GM12878 (cell line): ENCODE measurements around the gene FOXA1. TPM values are rescaled to one million over a fixed set of nuclear protein-coding genes. Genes with fewer than 3 reads are reported as not detected.

Source experiments
- ATAC-seq: fragments of 200-7000 bp; cut with Tn5 transposase; 3 replicates; pipeline ENCODE4 v1.9.1; 2020; ENCODE audit warnings: mild to moderate bottlenecking, moderate library complexity
- BruUV-seq: library from RNA; stranded (reverse); fragments of 400-500 nt; replicated peaks from 2 replicates; lab custom pipeline; 2021; lab: Mats Ljungman, UMichigan
- CTCF ChIA-PET: fragments of 300-600 bp; sonication (Branson Sonifier 250); formaldehyde crosslinking; extraction: SDS; loops from one replicate; lab custom pipeline; 2021; ENCODE audit warnings: inconsistent platforms; lab: Yijun Ruan, JAX
- POLR2A ChIA-PET: fragments of 350-600 bp; formaldehyde crosslinking; extraction: SDS; loops from one replicate; lab custom pipeline; 2021; ENCODE audit warnings: inconsistent platforms; lab: Charles Lee
- RAD21 ChIA-PET: fragments of 300-600 bp; sonication (Branson Sonifier 250); formaldehyde crosslinking; loops from one replicate; lab custom pipeline; 2023; ENCODE audit warnings: antibody characterized with exemption; ENCODE audit not compliant: unreplicated experiment; lab: Charles Lee
- SMC1A ChIA-PET: fragments of 300-600 bp; sonication (Branson Sonifier 250); formaldehyde crosslinking; loops from one replicate; lab custom pipeline; 2023; ENCODE audit not compliant: unreplicated experiment, uncharacterized antibody; lab: Charles Lee
- DNase-seq: peaks from one replicate; pipeline ENCODE4 v3.0.0-alpha.2; 2011; ENCODE audit warnings: low read depth, low spot score
- FAIRE-seq: peaks from 3 replicates; lab custom pipeline; 2011; peaks lifted over from hg19 to GRCh38; lab: Jason Lieb, UNC
- H2AFZ ChIP-seq: 2 replicates; pipeline ENCODE4 v1.6.0; 2011; ENCODE audit warnings: low read depth, low read length, control low read depth; ENCODE audit not compliant: control insufficient read depth
- H3K27ac ChIP-seq: 2 replicates; pipeline ENCODE4 v1.5.1; 2011; ENCODE audit warnings: control low read depth; ENCODE audit not compliant: control insufficient read depth, insufficient read depth
- H3K27me3 ChIP-seq, 2 experiments: replicated peaks in 1 of 2; 2 replicates each; pipeline versions ENCODE4 v1.6.0 to v1.6.1; 2011; ENCODE audit warnings: low read length in 1 of 2; ENCODE audit not compliant: control insufficient read depth in 2 of 2, insufficient read depth in 2 of 2
- H3K36me3 ChIP-seq, 2 experiments: 2 replicates each; pipeline ENCODE4 v1.5.1; 2011; ENCODE audit warnings: low read length in 1 of 2; ENCODE audit not compliant: control insufficient read depth in 2 of 2, insufficient read depth in 2 of 2
- H3K4me1 ChIP-seq: 2 replicates; pipeline ENCODE4 v1.6.1; 2011; ENCODE audit warnings: mild to moderate bottlenecking, low read length, moderate library complexity, mixed read lengths; ENCODE audit not compliant: control insufficient read depth, insufficient read depth
- H3K4me2 ChIP-seq: 2 replicates; pipeline ENCODE4 v1.6.0; 2011; ENCODE audit warnings: control low read depth; ENCODE audit not compliant: control insufficient read depth, insufficient read depth
- H3K4me3 ChIP-seq: fragments of 200-600 bp; sonication (generic); 2 replicates; pipeline ENCODE4 v1.5.1; 2016
- H3K79me2 ChIP-seq: 2 replicates; pipeline ENCODE4 v1.6.0; 2011; ENCODE audit warnings: low read length; ENCODE audit not compliant: control insufficient read depth, insufficient read depth
- H3K9ac ChIP-seq: 2 replicates; pipeline ENCODE4 v1.8.0; 2011; ENCODE audit warnings: low read length, control low read depth, mixed read lengths; ENCODE audit not compliant: control insufficient read depth, insufficient read depth
- H3K9me3 ChIP-seq: replicated peaks from 3 replicates; pipeline ENCODE4 v1.5.1; 2011; ENCODE audit warnings: mild to moderate bottlenecking, low read length; ENCODE audit not compliant: control insufficient read depth, insufficient read depth
- H4K20me1 ChIP-seq: 2 replicates; pipeline ENCODE4 v1.6.0; 2011; ENCODE audit not compliant: control insufficient read depth, insufficient read depth
- BRCA1 ChIP-seq: IDR thresholded peaks from 2 replicates; pipeline ENCODE4 v1.6.1; 2011; ENCODE audit warnings: low read depth, low read length, improper control_type of control experiment
- ELK1 ChIP-seq: IDR thresholded peaks from 2 replicates; pipeline ENCODE4 v1.6.1; 2012; ENCODE audit warnings: low read depth, low read length, improper control_type of control experiment
- GABPA ChIP-seq: IDR thresholded peaks from 2 replicates; pipeline ENCODE4 v1.6.1; 2014; ENCODE audit warnings: antibody characterized with exemption, low read depth, mild to moderate bottlenecking, inconsistent platforms
- LARP7 ChIP-seq: fragments of 450-650 bp; IDR thresholded peaks from 2 replicates; pipeline ENCODE4 v1.6.1; 2017; ENCODE audit warnings: mild to moderate bottlenecking
- MYB ChIP-seq: fragments of 150-350 bp; IDR thresholded peaks from 2 replicates; pipeline ENCODE4 v1.6.1; 2014; ENCODE audit warnings: mild to moderate bottlenecking, low read depth, low read length, borderline replicate concordance
- PRDM15 ChIP-seq: fragments of 450-650 bp; formaldehyde crosslinking; IDR thresholded peaks from 2 replicates; pipeline ENCODE4 v1.4.0; 2020; ENCODE audit warnings: mild to moderate bottlenecking, moderate library complexity
- RELA ChIP-seq: fragments of 450-650 bp; IDR thresholded peaks from 2 replicates; pipeline ENCODE4 v1.8.0; 2014; ENCODE audit warnings: borderline replicate concordance; ENCODE audit not compliant: partially characterized antibody
- SIX5 ChIP-seq: IDR thresholded peaks from 2 replicates; pipeline ENCODE4 v1.6.1; 2011; ENCODE audit warnings: mild to moderate bottlenecking, low read depth, low read length, moderate library complexity; ENCODE audit not compliant: severe bottlenecking
- SMAD5 ChIP-seq: IDR thresholded peaks from 2 replicates; pipeline ENCODE4 v1.6.1; 2016; ENCODE audit warnings: antibody characterized with exemption, low read depth
- YY1 ChIP-seq: IDR thresholded peaks from 2 replicates; pipeline ENCODE4 v1.6.1; 2011; ENCODE audit warnings: low read depth, mild to moderate bottlenecking, low read length
- ZZZ3 ChIP-seq: IDR thresholded peaks from 2 replicates; pipeline ENCODE4 v1.6.1; 2011; ENCODE audit warnings: low read depth; ENCODE audit not compliant: control insufficient read depth, insufficient read length
- WGBS: methylation state at CpG from one replicate; pipeline ENCODE4 v1.1.6; 2016; ENCODE audit warnings: low lambda C conversion rate; ENCODE audit not compliant: insufficient replicate concordance, insufficient coverage; ENCODE audit errors: missing lambda C conversion rate; 5-methylcytosine and 5-hydroxymethylcytosine counted together
- in situ Hi-C: fragments of 300-500 bp; cut with MboI; formaldehyde crosslinking; loops from 9 replicates; pipeline ENCODE4 v1.14.3; 2018; ENCODE audit warnings: mixed read lengths
- intact Hi-C: fragments of 100-400 bp; cut with micrococcal nuclease; formaldehyde crosslinking; loops from one replicate; pipeline ENCODE4 v1.14.2; 2022; ENCODE audit not compliant: unreplicated experiment
- polyA plus RNA-seq, 11 experiments: library from polyadenylated mRNA; depleted of rRNA in 4 of 11; unstranded in 6 of 11; stranded (reverse) in 5 of 11; fragments of >200 nt; fragmentation: Nextera tagmentation in 4 of 11; fragmentation: Illumina TruSeq in 1 of 11; extraction: Ambion mirVana in 4 of 11; extraction: Trizol in 1 of 11; gene quantifications; 1 replicate in 1 of 11; 2 replicates in 10 of 11; pipeline versions ENCODE4 v1.2.1 to v1.2.3, GENCODE V29; 2011 to 2016; ENCODE audit warnings: inconsistent platforms in 2 of 11, missing spikeins in 2 of 11, low read depth in 1 of 11
- total RNA-seq, 4 experiments: library from RNA; depleted of rRNA in 3 of 4; stranded (reverse); fragments of >200 nt in 3 of 4; fragmentation: Illumina TruSeq in 1 of 4; extraction: Trizol in 1 of 4; gene quantifications; 2 replicates each; pipeline versions ENCODE4 v1.2.1 to v1.2.3, GENCODE V29; 2013 to 2021
- TF ChIP-seq, protein P1 (sequence below): fragments of 450-650 bp; IDR thresholded peaks from 2 replicates; pipeline ENCODE4 v1.6.1; 2017; ENCODE audit warnings: mild to moderate bottlenecking, moderate library complexity

Gene FOXA1
- total and polyA plus RNA-seq, 10 of the 15 experiments (the other 5 are each of a cell fraction or from before 2014, with no cell fraction given): 0.03 to 0.18 (median 0.06) TPM; not detected in 7

- in situ Hi-C loops: no loop called here
- ChIA-PET SMC1A (interaction anchor here (0.6 to 1.0 kb wide), 2 partner anchors 16 to 76 kb away, joined by 3 to 5 read pairs; no protein-coding TSS in a partner anchor), RAD21 (no interaction called here), POLR2A (no interaction called here), CTCF (interaction anchor here (0.9 kb wide), 1 partner anchor 21 kb away, joined by 3 read pairs; no protein-coding TSS in a partner anchor)
- Histone ChIP-seq H3K9me3 (no peaks in the 10 kb centered on the region), H3K4me3 (no peak overlapping the region), H3K9ac (no peak overlapping the region), H4K20me1 (no peaks in the 10 kb centered on the region), H3K27ac (no peak overlapping the region), H3K4me2 (no peak overlapping the region), H2AFZ (no peak overlapping the region), H3K79me2 (no peaks in the 10 kb centered on the region), H3K4me1 (no peaks in the 10 kb centered on the region), H3K27me3 (no peaks in the 10 kb centered on the region), H3K36me3 (no peaks in the 10 kb centered on the region)
- no peak for ATAC-seq
- WGBS: 64% methylated on average over 1 of the region's 1 CpG
- TF ChIP-seq YY1: no peak
- no peak for TF ChIP-seq GABPA
- TF ChIP-seq BRCA1: no peak
- TF ChIP-seq MYB: no peak
- TF ChIP-seq ZZZ3: no peak
- no peak for TF ChIP-seq ELK1
- TF ChIP-seq PRDM15 (CRISPR knock-in tag): no peak
- TF ChIP-seq SIX5: no peak
- no peak for TF ChIP-seq LARP7
- TF ChIP-seq RELA: no peak
- TF ChIP-seq, protein P1, sequence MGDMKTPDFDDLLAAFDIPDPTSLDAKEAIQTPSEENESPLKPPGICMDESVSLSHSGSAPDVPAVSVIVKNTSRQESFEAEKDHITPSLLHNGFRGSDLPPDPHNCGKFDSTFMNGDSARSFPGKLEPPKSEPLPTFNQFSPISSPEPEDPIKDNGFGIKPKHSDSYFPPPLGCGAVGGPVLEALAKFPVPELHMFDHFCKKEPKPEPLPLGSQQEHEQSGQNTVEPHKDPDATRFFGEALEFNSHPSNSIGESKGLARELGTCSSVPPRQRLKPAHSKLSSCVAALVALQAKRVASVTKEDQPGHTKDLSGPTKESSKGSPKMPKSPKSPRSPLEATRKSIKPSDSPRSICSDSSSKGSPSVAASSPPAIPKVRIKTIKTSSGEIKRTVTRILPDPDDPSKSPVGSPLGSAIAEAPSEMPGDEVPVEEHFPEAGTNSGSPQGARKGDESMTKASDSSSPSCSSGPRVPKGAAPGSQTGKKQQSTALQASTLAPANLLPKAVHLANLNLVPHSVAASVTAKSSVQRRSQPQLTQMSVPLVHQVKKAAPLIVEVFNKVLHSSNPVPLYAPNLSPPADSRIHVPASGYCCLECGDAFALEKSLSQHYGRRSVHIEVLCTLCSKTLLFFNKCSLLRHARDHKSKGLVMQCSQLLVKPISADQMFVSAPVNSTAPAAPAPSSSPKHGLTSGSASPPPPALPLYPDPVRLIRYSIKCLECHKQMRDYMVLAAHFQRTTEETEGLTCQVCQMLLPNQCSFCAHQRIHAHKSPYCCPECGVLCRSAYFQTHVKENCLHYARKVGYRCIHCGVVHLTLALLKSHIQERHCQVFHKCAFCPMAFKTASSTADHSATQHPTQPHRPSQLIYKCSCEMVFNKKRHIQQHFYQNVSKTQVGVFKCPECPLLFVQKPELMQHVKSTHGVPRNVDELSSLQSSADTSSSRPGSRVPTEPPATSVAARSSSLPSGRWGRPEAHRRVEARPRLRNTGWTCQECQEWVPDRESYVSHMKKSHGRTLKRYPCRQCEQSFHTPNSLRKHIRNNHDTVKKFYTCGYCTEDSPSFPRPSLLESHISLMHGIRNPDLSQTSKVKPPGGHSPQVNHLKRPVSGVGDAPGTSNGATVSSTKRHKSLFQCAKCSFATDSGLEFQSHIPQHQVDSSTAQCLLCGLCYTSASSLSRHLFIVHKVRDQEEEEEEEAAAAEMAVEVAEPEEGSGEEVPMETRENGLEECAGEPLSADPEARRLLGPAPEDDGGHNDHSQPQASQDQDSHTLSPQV: no peak
- TF ChIP-seq SMAD5: no peak
- BruUV-seq: no TSS peak
- intact Hi-C loops: no loop called here
- DNase-seq: no peak
- no peak for FAIRE-seq
Observed at GRCh38 chr14:37641117-37641516, 46.1 kb upstream of the FOXA1 start.
